ENCODE measurements around the gene CFAP73. TPM values are rescaled to one million over a fixed set of nuclear protein-coding genes. Genes with fewer than 3 reads are reported as not detected.

The CFAP73 gene
- total and polyA plus RNA-seq, 3 donors from 2014 or later = 0.81 to 1.2 TPM; not detected in 1

GRCh38 chr12:113108308-113108707 is 41.2 kb upstream of the CFAP73 start:
- no peak for TF ChIP-seq POLR2A (IDR thresholded peaks at IDR 0.05)
- TF ChIP-seq, protein P1, sequence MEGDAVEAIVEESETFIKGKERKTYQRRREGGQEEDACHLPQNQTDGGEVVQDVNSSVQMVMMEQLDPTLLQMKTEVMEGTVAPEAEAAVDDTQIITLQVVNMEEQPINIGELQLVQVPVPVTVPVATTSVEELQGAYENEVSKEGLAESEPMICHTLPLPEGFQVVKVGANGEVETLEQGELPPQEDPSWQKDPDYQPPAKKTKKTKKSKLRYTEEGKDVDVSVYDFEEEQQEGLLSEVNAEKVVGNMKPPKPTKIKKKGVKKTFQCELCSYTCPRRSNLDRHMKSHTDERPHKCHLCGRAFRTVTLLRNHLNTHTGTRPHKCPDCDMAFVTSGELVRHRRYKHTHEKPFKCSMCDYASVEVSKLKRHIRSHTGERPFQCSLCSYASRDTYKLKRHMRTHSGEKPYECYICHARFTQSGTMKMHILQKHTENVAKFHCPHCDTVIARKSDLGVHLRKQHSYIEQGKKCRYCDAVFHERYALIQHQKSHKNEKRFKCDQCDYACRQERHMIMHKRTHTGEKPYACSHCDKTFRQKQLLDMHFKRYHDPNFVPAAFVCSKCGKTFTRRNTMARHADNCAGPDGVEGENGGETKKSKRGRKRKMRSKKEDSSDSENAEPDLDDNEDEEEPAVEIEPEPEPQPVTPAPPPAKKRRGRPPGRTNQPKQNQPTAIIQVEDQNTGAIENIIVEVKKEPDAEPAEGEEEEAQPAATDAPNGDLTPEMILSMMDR (IDR thresholded peaks at IDR 0.05) = no peak
- Histone ChIP-seq H3K27ac (no peak overlapping the region), H3K36me3 (ENCODE audit: low read depth, missing control alignments) (no peaks in the 10 kb centered on the region), H3K4me1 (no peaks in the 10 kb centered on the region), H3K9me3 (no peaks in the 10 kb centered on the region), H3K4me3 (no peak overlapping the region), H3K27me3 (no peaks in the 10 kb centered on the region)
- WGBS, 2 donors = 82 to 96% methylated on average over 4 of the region's 4 CpGs
- DNase-seq = no peak
- intact Hi-C loops (cut with DNase I; ENCODE audit: low total_unique reads) = no loop called here

- Histone ChIP-seq H3K4me1 (no peaks in the 10 kb centered on the region), H3K27me3 (no peaks in the 10 kb centered on the region), H3K27ac (no peak overlapping the region), H3K36me3 (ENCODE audit: low read depth, missing control alignments) (no peaks in the 10 kb centered on the region), H3K9me3 (no peaks in the 10 kb centered on the region), H3K4me3 (no peak overlapping the region)
- WGBS, 2 donors = 93% methylated on average over 5 of the region's 5 CpGs; no CpG with 5 or more reads in 1 of the 2 donors
- TF ChIP-seq, protein P1 (IDR thresholded peaks at IDR 0.05) = no peak
- no peak for TF ChIP-seq POLR2A (IDR thresholded peaks at IDR 0.05)
- no peak for DNase-seq
- intact Hi-C loops (cut with DNase I; ENCODE audit: low total_unique reads) = no loop called here
Observed at GRCh38 chr12:113109360-113109759, 40.2 kb upstream of the CFAP73 start.

DNA sequence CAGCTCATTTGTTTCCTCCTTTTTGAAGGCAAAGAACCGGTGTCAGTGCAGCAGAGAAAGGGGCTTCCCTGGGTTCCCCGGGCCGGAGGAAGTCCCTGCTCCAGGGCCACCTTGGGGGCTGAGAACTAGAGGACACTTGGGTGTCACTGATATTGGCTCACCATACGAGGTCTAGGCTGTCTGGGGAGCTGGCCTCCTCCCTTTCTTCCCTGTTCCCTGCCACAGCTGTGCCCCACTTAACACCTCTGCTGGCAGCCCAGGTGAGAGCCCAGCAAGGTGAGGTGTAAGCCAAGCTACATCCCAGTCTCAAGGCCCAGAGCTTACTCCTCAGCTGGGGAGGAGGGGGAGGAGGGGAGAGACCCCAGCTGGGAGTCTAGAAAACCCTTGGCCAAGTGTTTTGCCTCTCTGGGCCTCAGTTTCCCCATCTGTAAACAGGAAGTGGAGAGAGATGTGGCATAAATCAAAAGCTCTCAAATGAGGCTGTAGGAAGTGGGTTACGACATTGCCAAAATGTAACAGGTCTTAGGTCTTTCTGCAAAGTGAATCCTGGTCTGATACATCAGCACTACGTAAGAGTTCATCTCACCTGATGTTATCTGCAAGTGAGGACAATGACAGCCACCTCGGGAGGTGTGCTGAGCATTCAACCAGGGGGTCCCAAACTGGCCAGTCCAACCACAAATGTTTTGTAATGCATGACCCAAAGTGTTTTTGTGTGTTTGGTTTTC is 39.5 kb upstream of the CFAP73 start:
- no peaks in the 10 kb centered on the region for H3K9me3 ChIP-seq
- DNase-seq = no peak
- H3K4me1 ChIP-seq = no peaks in the 10 kb centered on the region
- H3K36me3 ChIP-seq (ENCODE audit: low read depth, missing control alignments) = no peaks in the 10 kb centered on the region
- no peaks in the 10 kb centered on the region for H3K27me3 ChIP-seq
- intact Hi-C loops (cut with DNase I; ENCODE audit: low total_unique reads) = no loop called here
- 78 to 85% methylated on average over 7 of the region's 7 CpGs for WGBS, 2 donors
- no peak overlapping the region for H3K4me3 ChIP-seq
- no peak overlapping the region for H3K27ac ChIP-seq
- TF ChIP-seq POLR2A (IDR thresholded peaks at IDR 0.05) = no peak
- TF ChIP-seq, protein P1 (IDR thresholded peaks at IDR 0.05) = no peak

DNA sequence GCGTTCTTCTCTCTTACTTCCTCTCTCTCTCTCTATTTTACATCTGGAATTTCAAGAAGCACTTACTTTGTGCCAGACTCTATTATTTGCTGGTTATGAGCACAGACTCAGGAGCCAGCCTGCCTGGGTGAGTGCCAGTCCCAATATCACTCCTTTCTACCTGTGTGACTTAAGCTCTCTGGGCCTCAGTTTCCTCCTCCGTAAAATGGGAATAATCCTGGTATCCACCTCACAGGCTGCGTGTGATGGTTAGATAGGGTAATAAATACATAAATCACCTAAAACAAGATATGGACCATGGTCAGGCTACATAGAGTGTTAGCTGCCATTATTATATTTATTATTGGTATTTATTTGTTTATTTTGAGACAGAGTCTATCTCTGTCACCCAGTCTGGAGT is 38.3 kb upstream of the CFAP73 start:
- no peaks in the 10 kb centered on the region for H3K27me3 ChIP-seq
- no peaks in the 10 kb centered on the region for H3K4me1 ChIP-seq
- H3K27ac ChIP-seq = no peak overlapping the region
- no peak for DNase-seq
- H3K9me3 ChIP-seq = no peaks in the 10 kb centered on the region
- intact Hi-C loops (cut with DNase I; ENCODE audit: low total_unique reads) = no loop called here
- 86 to 88% methylated on average over 3 of the region's 3 CpGs for WGBS, 2 donors
- no peak for TF ChIP-seq POLR2A (IDR thresholded peaks at IDR 0.05)
- TF ChIP-seq, protein P1 (IDR thresholded peaks at IDR 0.05) = no peak
- H3K36me3 ChIP-seq (ENCODE audit: low read depth, missing control alignments) = no peaks in the 10 kb centered on the region
- no peak overlapping the region for H3K4me3 ChIP-seq
